NCI-H510A treated with DMSO at 0.1 percent for 48 hours (cell line): ENCODE results near the gene MEIOB.
"Not testable (repeated sequence)": the region's sequence is repeated elsewhere in the genome, so short reads cannot be mapped to it uniquely, and the experiment has no call there.

Experiments used
- DNase-seq: peaks from one replicate; lab custom pipeline; 2025; lab: John Stamatoyannopoulos, UW

The MEIOB gene, protein sequence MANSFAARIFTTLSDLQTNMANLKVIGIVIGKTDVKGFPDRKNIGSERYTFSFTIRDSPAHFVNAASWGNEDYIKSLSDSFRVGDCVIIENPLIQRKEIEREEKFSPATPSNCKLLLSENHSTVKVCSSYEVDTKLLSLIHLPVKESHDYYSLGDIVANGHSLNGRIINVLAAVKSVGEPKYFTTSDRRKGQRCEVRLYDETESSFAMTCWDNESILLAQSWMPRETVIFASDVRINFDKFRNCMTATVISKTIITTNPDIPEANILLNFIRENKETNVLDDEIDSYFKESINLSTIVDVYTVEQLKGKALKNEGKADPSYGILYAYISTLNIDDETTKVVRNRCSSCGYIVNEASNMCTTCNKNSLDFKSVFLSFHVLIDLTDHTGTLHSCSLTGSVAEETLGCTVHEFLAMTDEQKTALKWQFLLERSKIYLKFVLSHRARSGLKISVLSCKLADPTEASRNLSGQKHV

DNA sequence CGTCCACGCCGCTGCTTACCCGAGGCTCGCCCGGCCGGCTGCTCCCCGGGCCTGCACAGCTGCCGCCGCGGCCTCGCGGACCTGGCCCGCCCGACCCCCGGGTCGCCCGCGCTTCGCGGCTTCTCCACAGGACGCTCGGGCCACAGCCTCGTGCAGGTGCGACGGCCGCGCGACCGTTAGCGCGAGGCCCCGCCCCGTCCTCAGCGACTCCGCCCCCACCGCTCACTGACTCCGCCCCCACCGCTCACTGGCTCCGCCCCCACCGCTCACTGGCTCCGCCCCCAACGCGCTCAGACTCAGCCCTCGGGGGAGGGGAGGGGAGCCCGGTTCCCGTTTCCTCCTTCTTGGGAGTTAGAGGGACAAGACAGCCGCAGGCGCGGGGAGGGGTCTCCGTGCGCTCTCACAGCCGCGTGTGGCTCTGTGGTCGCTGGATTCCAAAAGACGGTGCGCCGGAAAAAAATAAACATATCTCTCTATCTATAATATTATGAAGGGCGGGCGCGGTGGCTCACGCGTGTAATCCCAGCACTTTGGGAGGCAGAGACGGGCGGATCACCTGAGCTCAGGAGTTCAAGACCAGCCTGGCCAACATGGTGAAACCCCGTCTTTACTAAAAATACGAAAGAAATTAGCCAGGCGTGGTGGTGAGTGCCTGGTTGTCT, at the start of gene MEIOB:
MEIOB (minus strand) TSS at position 191 of the 662 bp plus-strand sequence. CDS start 3,989 bp downstream, outside the sequence.
- DNase-seq, result no peak

DNA sequence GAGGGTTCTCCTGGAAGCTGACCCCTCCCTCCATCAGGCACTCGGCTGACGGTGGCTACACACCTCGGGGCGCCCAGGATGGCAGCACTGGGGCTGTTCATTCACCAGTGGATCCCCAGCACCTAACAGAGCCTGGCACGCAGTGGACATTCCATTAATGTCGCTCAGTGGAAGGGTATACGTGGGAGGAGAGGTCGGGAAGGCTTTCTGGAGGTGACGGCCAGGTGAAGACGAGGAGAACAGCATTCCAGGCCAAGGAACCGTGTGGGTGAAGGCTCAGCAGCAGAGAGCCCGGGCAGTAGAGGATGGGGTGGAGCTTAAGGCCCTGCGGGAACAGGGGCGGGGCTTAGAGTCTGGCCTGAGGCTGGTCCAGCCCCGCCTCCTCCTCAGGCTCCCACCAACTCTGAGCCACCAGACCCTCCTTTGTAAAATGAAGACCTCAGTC, 48.8 kb upstream of the MEIOB start:
- DNase-seq, result no peak

DNA sequence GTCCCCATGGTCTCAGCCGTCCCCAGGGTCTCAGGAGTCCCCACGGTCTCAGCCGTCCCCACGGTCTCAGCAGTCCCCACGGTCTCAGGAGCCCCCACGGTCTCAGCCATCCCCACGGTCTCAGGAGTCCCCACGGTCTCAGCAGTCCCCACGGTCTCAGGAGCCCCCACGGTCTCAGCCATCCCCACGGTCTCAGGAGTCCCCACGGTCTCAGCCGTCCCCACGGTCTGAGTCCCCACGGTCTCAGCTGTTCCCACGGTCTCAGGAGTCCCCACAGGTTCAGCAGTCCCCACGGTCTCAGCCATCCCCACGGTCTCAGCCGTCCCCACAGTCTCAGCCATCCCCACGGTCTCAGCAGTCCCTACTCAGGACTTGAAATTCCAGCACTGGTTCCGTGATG, 48.2 kb upstream of the MEIOB start:
- not testable (repeated sequence) for DNase-seq

DNA sequence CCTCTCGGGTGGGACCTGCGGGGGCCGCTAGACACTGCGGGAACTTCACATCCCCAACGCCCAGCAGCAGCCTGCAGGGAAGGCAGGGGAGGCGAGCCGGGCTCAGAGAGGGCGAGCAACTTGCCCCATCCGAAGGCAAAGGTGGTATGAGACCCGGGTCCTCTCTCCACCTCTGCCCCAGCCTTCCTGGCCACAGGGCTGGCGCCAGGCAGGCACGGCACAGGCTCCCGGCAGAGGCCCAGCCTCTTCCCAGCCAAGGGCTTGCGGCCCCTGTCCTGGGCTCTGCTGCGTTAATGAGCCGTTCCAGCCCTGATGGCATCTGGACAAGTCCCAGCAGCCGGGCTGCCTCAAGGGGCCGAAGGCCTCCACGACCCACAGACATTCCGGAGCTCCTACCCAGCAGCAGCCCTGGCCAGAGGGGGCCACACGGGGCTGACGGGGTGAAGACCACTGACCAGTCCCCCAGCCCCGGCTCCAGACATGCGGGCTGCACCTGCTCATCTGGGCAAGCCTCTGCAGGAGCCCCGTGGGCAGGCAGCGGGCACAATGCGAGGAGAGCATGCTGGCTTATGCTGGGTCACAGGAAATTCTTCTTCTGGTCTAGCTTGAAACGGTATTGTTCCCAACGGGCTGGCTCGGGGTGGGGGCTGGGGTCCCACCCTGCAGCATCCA, 47.5 kb upstream of the MEIOB start:
- no peak for DNase-seq

DNA sequence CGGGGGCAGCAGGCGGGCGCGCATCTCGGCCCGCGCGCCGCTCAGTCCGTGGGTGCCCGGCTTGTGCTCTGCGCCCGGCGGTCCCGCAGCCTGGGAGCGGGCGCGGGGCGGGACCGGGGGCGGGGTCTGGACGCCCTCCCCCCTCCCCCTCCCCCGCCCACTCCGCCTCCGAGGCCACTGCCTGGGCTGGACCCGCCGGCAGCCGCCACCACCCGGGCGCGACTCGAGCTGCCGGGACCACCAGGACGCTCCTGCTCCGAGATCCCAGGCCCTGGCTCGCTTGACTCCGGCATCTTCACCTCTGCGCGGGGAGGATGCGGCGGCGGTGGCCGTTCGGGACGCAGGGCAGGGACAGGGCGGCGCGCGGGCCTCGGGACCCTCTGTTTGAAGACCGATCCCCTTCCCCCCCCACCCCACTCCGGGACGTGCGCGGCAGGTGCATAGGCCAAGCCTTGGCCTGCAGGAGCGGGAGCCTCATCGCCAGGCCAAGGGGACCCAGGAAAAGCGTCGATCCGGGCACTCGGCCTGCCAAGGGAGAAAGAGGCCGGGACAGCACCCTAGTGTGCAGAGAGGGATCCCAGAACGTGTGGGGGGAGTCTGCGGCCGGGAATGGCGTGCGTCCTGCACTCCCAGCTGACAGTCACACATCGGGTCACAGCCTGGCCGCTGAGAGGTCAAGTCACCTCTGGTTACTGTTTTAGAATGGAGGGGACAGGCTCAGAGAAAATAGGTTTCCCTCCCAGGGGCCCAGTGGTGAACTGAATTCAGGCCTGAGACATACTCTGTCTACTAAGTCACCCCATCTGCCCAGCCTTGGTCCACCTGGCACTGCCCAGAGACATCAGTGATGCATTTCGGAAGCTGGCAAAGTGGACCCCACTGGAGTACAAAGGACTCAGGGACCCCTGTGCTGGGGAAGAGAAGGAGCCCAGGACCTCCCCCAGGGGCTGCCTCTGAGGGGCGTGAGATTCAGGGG, 46.7 kb upstream of the MEIOB start, which contains the start of gene HS3ST6:
HS3ST6 (minus strand) TSS at position 65 of the 976 bp plus-strand sequence. CDS start 92 bp downstream, outside the sequence.
- no peak for DNase-seq

DNA sequence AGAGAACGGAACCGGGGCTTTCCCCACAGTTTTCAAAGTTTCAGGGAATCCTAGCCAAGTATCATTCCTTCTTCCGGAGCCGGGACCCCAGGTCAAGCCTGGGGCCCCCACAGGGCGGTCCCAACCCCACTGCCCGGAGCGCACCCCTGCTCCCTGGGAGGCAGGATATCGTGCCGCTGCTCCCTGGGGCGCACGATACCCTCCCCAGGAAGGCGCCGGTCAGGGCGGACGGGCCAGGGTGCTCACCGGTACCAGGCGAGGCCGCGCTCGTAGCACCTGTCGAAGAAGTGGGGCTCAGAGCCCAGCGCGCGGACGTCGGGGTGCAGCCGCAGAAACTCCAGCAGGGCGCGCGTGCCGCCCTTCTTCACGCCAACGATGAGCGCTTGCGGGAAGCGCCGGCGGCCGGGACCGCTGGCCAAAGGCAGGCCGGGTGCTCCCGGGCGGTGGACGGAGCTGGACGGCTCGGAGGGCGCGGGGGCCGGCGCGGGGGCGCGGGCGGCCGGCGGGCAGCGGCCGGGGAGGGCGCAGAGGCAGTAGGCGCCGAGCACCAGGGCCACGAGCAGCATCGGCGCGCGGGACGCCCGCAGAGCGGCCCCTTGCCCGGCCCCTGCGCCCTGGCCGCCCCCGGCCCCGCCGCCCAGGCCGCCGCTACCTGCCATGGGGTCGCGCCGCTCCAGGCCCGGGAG, 45.8 kb upstream of the MEIOB start:
- DNase-seq, result no peak

DNA sequence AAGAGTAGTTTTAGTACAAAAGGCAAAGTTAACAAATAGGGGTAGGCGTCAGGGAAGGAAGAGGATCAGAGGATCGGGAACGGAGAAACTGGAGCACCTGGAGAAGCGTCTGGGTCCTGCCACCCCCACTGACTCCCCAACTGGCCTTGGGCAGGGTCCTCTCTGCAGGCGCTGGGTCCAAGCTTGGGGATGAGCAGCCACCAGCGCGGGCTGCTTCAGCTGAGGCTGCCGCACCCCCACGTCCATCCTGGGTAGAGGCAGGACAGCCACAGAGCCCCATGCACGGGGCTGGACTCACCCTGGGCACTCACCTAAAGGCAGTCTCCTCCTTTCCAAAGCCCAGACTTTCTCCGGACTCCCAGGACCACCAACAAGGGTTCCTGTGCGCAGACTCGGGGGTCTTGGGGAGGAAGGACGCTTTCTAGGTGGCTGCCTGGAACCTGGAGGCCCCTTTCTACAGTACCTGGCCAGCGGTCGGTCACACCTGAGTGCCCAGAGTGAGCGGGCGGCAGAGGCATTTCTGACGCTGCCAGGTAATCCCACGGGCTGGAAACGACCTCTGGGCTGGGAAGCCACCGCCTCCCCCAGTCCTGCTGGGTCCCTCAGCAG, 45.2 kb upstream of the MEIOB start:
- no peak for DNase-seq

DNA sequence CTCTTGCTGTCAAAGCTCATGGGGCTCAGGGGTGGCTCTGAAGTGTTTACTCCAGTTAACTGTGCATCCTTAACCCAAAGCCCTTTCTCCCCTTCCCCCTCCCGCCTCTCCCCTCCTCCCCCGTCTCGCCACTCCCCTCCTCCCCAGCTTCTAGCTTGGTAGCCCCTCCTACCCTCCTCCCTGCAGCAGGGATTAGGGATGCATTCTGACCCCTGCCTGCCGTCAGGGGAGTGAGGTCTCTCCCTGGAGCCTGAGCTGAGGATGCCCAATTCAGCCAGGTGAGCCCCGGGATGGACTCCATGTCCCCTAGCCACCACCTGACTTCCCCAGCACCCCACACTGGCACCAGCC, 44.7 kb upstream of the MEIOB start:
- no peak for DNase-seq

DNA sequence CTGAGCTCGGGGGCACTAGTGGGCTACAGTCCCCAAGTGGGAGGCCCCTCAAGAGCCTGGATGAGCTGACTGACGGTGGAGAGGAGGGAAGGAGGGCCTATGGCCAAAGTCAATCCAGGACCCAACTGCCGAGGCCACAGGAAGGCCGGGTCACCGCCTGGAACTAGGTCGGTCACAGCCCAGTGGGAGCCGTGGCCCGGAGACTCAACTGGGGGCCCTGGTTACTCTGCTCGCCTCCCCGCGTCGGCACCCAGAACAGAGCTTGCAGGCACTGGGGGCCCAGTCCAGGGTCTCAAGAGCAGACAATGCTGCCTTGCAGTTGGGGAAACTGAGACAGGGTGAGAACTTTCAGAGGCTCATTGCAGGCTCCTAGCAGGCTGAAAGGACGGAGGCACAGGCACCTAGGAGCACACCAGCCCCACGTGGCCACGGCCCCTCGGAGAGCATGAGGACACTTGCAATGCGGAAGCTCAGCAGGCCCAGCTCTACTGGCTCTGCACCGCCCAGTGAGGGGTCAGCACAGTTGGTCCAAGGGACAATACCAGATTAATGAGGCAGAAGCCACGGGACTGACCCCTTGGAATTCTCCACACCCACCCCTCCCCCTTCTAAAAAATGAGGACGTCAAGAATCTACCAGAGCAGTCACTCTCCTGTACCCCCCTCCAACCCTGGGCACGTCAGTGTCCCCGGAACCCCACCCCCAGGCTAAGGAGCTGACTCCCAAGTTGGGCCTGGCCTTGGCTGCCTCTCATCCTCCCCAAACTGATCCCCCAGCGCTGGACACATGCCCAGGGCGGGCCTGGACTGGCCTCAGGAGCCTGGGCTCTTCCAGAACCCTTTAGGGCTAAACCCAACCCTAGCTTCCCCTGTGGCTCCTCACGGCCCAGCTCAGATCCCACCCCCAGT, 44.0 kb upstream of the MEIOB start:
- no peak for DNase-seq

DNA sequence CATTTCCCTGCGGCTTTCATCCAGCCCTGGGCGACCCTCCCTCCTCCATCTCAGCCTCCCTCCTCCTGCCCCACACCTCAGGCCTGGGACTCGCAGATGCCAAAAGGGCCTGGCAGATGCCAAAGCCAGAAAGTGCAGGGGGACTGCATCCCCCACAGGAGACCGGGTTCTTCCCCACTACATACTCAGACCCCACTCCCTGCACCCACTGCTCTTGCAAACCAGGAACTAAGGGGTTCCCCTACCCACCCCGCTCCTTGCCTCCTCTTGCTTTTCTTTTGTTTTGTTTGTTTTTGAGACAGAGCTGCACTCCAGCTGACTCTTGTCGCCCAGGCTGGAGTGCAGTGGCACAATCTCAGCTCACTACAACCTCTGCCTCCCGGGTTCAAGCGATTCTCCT, 43.0 kb upstream of the MEIOB start:
- no peak for DNase-seq

DNA sequence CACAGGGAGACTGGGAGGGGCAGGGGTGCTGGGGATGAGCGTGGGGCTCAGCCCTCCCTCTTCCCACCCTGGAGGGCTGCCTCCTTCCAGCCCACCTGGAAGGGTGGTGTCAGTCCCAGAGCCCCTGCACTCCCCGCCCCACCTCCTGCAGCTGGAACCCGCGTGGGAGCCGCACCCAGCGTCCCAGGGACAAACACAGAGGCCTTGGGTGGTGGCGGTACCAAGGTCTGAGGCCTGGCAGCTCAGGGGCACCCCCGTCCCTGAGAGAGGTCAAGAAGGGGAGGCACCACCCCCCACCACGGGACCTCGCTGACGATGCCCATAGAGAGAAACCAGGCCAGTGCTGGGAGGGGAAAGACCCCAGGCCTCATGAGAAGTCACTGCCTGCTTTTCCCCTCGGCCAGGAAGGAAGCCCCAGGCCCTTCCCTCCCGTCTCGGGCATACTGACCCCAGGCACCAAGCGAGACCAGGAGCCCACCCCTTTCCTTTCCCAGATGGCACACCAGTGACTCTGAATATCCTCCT, 42.2 kb upstream of the MEIOB start:
- no peak for DNase-seq

DNA sequence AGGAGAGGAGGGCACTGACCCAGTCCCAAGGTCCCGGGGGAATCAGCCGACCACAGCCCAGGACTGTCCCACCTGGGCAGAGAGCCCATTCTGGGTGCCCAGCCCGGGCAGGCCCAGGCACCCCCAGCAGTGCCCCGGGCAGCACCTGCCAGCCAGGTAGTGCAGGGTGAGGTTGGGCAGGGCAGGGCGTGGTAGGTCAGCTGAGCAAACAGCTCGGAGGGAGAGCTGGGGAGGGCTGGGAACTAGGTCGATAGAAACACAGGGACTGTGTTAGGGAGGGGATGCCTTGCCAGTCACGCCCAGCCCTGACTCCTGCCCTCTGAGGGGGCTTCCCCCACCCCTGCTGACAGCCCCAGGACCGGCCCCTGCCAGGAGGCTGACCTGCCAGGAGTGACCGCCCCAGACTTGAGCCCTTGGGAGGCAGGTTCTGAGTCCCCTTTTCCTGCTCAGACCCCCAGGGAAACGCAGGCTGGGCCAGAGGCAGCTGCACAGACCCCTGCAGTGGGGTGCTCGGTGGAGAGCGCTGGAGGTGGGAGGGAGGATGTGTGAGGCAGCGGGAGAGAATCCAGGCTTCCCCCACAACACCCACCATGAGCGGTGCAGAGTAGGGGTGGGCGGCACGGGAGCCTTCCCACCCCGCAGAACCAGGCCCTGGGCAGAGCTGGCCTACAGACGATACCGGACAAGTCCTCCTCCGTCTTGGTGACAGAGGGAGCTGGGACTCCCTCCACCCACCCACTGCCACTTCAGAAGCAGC, 41.5 kb upstream of the MEIOB start:
- peak; percentile 52 for DNase-seq

DNA sequence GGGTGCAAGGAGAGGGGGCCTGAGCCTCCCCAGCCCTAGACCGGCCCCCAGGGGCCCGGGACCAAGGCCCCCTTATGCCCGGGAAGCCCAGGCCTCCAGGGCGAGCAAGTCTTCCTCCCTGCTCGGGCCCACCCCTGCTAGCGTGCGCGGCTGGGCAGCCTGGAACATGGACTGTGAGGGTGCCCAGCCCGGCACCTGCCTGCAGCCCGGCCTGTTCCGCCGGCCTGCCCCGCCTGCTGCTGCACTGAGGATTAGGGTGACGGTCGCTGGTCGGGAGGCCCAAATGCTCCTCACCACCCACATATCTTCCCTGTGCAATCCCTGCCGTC, 40.2 kb upstream of the MEIOB start:
- no peak for DNase-seq

DNA sequence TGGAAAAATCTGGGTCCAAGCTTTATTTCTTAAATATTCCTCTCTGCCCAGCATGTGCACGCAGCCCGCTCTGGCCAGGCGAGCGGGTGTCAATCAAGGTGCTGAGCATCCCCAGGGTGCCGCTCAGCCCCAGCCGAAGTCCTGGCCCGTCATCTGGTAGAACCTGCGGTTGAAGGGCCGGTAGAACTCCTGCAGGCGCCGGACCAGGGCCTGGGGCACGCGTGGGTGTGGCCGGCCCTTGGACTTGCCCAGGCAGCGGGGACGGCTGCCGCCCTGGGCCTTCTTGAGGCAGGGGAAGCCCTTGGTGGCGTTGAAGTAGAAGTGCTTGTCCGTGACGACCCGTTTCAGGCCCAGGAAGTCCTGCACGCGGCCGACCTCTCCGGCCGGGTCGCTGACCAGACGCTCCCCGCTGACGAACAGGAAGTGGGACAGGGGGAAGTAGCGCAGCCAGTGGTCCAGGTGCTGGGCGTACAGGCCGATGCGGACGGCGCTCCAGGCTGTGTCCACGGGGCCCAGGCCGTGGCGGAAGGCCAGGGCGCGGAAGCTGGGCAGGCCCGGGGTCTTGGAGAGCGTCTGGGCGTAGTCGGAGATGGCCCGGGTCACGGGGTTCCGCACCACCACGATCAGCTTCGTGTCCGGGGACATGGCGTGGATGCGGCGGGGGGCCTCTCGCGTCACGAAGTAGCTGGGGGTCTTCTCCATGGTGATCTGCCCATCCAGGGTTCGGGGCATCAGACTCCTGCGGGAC, 39.7 kb upstream of the MEIOB start:
- no peak for DNase-seq

DNA sequence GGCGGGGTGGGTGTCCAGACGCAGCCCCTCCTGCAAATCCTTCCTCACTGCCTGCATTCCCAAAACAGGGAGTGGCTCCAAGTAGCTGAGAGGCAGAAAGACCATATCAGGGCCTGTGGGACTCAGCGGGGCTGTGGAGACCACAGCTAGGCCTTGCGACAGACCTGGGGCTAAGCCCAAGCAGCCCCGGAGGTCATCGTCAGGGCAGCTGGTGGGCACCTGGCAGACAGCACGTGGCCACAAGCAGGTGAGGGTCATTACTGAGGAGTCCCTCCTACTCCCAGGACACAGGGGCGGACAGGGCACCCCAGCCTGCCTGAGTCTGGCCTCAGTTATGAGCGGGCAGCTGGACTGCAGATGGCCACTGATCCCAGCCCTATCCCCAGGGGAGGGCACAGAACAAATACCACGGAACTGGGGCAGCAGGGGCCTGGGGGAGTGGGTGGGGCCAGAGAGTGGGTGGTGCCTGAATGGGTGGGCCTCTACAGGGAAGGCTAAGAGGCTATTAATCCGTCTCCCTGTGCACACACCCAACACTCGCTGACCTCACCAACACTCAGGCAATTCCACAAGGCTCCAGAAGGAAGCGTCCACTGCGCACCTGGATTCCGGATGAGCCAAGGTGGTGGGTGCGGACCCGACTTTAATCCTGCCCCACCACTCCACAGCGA, 37.7 kb upstream of the MEIOB start:
- DNase-seq, result no peak

DNA sequence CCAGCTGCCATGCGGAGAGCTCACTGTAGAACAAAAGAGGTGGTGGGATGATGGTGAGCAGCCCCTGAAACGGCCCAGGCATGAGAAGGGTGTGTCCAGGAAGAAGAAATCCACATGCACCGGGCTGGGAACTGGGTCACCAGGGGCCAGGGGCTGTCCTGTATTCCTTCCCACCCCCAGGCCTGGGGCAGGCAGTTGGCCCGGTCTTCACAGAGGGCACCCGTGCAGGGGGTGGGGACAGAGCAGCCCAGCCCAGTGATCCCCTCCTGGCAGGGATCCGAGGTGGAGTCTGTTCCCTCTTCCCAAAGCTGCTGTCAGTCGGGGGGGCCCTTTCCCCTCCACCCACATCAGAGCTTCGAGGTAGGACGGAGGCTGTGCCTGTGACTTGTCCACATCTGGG, 37.0 kb upstream of the MEIOB start:
- no peak for DNase-seq

DNA sequence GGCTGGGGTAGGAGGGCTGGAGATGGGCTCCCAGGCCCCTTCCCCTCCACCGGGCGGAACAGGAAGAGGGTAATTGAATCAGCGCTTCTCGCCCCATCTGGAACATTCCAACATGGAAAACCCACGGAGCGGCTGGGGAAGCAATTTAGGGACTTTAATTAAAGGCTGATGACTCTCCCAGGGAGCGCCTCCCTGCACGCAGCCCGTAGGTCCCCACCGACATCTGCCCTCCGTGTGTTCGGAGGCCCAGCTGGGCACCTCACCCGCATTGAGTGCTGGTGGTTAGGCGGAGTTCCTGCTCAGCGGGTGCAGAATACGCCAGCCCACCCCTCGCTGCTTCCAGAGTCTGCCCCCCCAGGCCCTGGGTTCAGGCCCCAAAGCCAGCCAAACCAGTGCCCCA, 36.2 kb upstream of the MEIOB start:
- DNase-seq, result no peak
